GM12878 (cell line): Measurements from ENCODE around the gene MAGI3. TPM values are rescaled to one million over a fixed set of nuclear protein-coding genes. Genes with fewer than 3 reads are reported as not detected.

ENCODE experiments used
- CHD4 ChIP-seq: fragments of 200-600 bp; sonication (generic); IDR thresholded peaks from 2 replicates; pipeline ENCODE4 v1.6.1; 2016; ENCODE audit warnings: mild to moderate bottlenecking
- LARP7 ChIP-seq: fragments of 450-650 bp; IDR thresholded peaks from 2 replicates; pipeline ENCODE4 v1.6.1; 2017; ENCODE audit warnings: mild to moderate bottlenecking
- PAX8 ChIP-seq: fragments of 450-650 bp; IDR thresholded peaks from 2 replicates; pipeline ENCODE4 v1.6.1; 2017; ENCODE audit warnings: mild to moderate bottlenecking, moderate library complexity
- RAD21 ChIP-seq: IDR thresholded peaks from 2 replicates; pipeline ENCODE4 v1.6.1; 2011; ENCODE audit warnings: mild to moderate bottlenecking, low read depth, low read length, moderate library complexity; ENCODE audit not compliant: insufficient read depth
- SMAD5 ChIP-seq: IDR thresholded peaks from 2 replicates; pipeline ENCODE4 v1.6.1; 2016; ENCODE audit warnings: antibody characterized with exemption, low read depth
- STAT3 ChIP-seq: IDR thresholded peaks from 2 replicates; pipeline ENCODE4 v1.6.1; 2011; ENCODE audit warnings: low read depth, low read length, improper control_type of control experiment
- polyA plus RNA-seq, 11 experiments: library from polyadenylated mRNA; depleted of rRNA in 4 of 11; unstranded in 6 of 11; stranded (reverse) in 5 of 11; fragments of >200 nt; fragmentation: Nextera tagmentation in 4 of 11; fragmentation: Illumina TruSeq in 1 of 11; extraction: Ambion mirVana in 4 of 11; extraction: Trizol in 1 of 11; gene quantifications; 1 replicate in 1 of 11; 2 replicates in 10 of 11; pipeline versions ENCODE4 v1.2.1 to v1.2.3, GENCODE V29; 2011 to 2016; ENCODE audit warnings: inconsistent platforms in 2 of 11, missing spikeins in 2 of 11, low read depth in 1 of 11
- total RNA-seq, 4 experiments: library from RNA; depleted of rRNA in 3 of 4; stranded (reverse); fragments of >200 nt in 3 of 4; fragmentation: Illumina TruSeq in 1 of 4; extraction: Trizol in 1 of 4; gene quantifications; 2 replicates each; pipeline versions ENCODE4 v1.2.1 to v1.2.3, GENCODE V29; 2013 to 2021
- TF ChIP-seq, protein P1 (sequence below): fragments of 450-650 bp; IDR thresholded peaks from 2 replicates; pipeline ENCODE4 v1.6.1; 2014; ENCODE audit warnings: mild to moderate bottlenecking
- TF ChIP-seq, protein P2 (sequence below): fragments of 450-650 bp; IDR thresholded peaks from 2 replicates; pipeline ENCODE4 v1.6.1; 2017; ENCODE audit warnings: mild to moderate bottlenecking, low read depth, inconsistent platforms; ENCODE audit not compliant: poor library complexity, severe bottlenecking

Gene MAGI3
- total and polyA plus RNA-seq, 10 of the 15 experiments (the other 5 are each of a cell fraction or from before 2014, with no cell fraction given) = 0.17 to 0.65 (median 0.32) TPM

DNA sequence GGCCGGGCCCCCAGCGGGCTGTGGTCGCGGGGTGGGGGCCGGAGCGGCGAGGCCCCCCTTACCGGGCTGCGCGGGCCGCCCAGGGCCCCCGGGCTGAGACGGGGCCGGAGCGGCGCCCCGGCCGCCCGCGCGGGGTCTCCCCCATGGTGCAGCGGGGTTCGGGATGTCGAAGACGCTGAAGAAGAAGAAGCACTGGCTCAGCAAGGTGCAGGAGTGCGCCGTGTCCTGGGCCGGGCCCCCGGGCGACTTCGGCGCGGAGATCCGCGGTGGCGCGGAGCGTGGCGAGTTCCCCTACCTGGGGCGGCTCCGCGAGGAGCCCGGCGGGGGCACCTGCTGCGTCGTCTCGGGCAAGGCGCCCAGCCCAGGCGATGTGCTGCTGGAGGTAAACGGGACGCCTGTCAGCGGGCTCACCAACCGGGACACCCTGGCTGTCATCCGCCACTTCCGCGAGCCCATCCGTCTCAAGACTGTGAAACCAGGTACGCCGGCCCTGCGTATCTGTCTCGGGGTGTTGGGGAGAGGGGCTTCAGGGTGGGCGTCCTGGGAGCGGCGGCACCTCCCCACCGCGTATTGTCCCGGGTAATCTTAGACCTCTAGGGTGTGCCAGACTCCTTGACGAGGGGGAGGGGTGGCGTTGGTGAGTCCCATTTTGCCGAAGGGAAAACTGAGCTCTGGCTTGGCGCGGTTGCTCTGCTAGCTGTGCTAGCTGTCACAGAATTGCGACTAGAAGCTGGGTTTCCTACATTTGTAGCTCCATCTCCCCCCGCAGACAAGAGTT lies 745 bp downstream of the MAGI3 start (continued):
- TF ChIP-seq, protein P1, sequence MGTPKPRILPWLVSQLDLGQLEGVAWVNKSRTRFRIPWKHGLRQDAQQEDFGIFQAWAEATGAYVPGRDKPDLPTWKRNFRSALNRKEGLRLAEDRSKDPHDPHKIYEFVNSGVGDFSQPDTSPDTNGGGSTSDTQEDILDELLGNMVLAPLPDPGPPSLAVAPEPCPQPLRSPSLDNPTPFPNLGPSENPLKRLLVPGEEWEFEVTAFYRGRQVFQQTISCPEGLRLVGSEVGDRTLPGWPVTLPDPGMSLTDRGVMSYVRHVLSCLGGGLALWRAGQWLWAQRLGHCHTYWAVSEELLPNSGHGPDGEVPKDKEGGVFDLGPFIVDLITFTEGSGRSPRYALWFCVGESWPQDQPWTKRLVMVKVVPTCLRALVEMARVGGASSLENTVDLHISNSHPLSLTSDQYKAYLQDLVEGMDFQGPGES = no peak
- TF ChIP-seq, protein P2, sequence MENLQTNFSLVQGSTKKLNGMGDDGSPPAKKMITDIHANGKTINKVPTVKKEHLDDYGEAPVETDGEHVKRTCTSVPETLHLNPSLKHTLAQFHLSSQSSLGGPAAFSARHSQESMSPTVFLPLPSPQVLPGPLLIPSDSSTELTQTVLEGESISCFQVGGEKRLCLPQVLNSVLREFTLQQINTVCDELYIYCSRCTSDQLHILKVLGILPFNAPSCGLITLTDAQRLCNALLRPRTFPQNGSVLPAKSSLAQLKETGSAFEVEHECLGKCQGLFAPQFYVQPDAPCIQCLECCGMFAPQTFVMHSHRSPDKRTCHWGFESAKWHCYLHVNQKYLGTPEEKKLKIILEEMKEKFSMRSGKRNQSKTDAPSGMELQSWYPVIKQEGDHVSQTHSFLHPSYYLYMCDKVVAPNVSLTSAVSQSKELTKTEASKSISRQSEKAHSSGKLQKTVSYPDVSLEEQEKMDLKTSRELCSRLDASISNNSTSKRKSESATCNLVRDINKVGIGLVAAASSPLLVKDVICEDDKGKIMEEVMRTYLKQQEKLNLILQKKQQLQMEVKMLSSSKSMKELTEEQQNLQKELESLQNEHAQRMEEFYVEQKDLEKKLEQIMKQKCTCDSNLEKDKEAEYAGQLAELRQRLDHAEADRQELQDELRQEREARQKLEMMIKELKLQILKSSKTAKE = no peak
- TF ChIP-seq RAD21 (no peak), CHD4 (no peak), LARP7 (no peak; the same call in 1 of the 2 replicates), PAX8 (no peak), SMAD5 (no peak), STAT3 (no peak)
- TF ChIP-seq, all 136 proteins: peak for 3
